C4-2B (cell line): ENCODE measurements around the gene UBE2I.
A peak's percentile ranks its signal among the peaks of the same experiment; 100 is the strongest.

Experiments
- H3K27ac ChIP-seq: fragments of 450-650 bp; 2 replicates; pipeline ENCODE4 v1.5.1; 2017
- CTCF ChIP-seq: fragments of 450-650 bp; conservative IDR thresholded peaks from 2 replicates; pipeline ENCODE4 v1.5.1; 2017; ENCODE audit warnings: mild to moderate bottlenecking
- ZFX ChIP-seq: fragments of 450-650 bp; IDR thresholded peaks from 2 replicates; pipeline ENCODE4 v1.6.1; 2017

The UBE2I gene

GRCh38 chr16:1335996-1336395, 26.6 kb downstream of the UBE2I start:
- TF ChIP-seq ZFX (no peak), CTCF (no peak)
- no peak overlapping the region for H3K27ac ChIP-seq

DNA sequence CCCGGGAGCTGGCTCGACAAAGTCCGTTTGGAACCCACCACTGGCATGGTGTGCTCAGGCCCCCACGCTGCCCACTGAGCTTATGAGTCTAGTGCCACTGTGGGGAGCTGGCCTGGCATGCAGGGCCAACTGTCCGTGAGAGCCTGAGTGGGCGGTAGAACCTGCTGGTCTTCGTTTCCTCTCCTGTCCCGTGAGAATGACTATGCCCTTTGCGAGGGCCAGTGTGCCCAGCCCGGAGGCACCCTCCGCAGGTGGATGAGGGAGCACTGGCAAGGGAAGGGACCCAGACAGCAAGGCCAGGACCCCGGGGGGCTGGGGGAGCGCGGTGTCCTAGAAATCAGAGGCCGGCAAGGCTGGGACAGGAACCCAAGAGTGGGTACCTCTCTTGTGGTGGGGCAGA, 27.2 kb downstream of the UBE2I start:
- no peak overlapping the region for H3K27ac ChIP-seq
- TF ChIP-seq ZFX = no peak
- no peak for TF ChIP-seq CTCF

GRCh38 chr16:1337486-1337885, 28.1 kb downstream of the UBE2I start:
- TF ChIP-seq ZFX (no peak), CTCF (no peak)
- no peak overlapping the region for H3K27ac ChIP-seq

- H3K27ac ChIP-seq = no peak overlapping the region
- TF ChIP-seq CTCF = peak; percentile 82
- TF ChIP-seq ZFX = no peak
Observed at GRCh38 chr16:1338119-1338730, 28.8 kb downstream of the UBE2I start.

DNA sequence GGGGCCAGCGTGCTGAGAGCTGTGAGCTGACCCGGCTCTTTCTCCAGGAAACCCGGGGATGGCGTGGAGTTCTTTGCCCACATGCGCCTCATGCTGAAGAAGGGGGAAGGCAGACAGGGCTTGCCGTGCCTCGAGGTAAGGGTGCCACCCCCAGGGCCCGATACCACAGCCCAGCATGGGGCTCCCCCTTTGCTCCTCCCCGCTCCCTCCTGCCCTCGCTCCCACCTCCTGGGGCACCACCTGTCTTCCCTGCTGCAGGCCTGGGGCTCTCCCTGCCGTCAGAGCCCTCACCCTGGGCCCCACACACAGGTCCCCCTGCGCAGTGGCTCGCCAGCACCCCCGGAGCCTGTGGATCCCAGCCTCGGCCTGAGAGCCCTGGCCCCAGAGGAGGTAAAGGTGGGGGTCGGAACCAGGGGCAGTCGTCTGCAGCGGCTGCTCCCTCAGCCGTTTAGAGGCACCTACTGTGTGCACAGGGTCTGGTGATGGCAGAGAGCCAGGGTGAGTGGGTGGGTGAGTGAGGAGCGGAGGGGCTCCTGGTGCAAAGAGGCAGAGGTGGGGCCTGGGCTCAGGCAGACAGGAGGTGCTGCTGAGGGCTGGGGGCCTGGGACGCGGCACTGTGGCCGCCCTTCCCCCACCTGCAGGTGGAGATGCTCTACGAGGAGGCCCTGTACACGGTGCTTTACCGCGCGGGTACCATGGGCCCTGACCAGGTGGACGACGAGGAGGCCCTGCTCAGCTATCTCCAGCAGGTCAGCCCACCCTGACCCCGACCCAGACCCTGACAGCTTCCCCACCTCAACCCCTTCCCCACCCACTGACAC, 29.6 kb downstream of the UBE2I start:
- H3K27ac ChIP-seq = no peak overlapping the region
- TF ChIP-seq CTCF (no peak), ZFX (no peak)

DNA sequence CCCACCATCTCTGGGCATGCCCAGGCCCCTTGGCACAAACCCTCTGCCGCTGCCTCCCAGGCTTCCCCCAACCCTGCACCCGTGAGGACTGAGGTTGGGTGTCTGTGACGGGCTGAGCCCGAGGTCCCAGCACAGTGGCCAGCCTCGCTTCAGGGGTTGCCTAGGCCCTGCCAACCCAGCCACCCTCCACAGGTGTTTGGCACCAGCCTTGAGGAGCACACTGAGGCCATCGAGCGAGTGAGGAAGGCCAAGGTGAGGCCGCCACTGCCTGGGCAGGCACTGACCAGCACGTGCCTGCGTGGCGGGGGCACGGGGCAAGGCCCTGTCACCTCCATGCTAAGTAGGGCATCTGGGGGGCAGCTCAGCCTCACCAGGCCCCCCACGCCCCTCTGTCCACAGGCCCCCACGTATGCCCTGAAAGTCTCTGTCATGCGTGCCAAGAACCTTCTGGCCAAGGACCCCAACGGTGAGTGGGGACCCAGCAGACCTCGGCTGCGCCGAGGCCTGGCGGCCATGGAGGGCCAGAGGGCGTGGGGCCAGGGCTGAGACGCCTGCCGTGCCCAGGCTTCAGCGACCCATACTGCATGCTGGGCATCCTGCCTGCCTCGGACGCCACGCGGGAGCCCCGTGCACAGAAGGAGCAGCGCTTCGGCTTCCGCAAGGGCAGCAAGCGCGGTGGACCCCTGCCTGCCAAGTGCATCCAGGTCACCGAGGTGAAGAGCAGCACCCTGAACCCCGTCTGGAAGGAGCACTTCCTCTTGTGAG, 31.5 kb downstream of the UBE2I start:
- no peak for TF ChIP-seq ZFX
- TF ChIP-seq CTCF = no peak
- H3K27ac ChIP-seq = no peak overlapping the region
